IPS DF 19.7 (cell line): Measurements from ENCODE around the gene PTCRA.
"Not testable (repeated sequence)": the region's sequence is repeated elsewhere in the genome, so short reads cannot be mapped to it uniquely, and the experiment has no call there.

ENCODE experiments used
- DNase-seq: peaks from one replicate; pipeline ENCODE4 v3.0.0-alpha.2; 2013; ENCODE audit warnings: low read depth, low spot score

PTCRA gene

GRCh38 chr6:42915732-42916131, at the start of gene PTCRA:
Gene PTCRA, plus strand, starts transcription at chr6:42916053. Its CDS starts 17 bp downstream, at chr6:42916070.
- DNase-seq: no peak

GRCh38 chr6:42870145-42870936, 45.5 kb upstream of the PTCRA start:
- DNase-seq: no peak

GRCh38 chr6:42871711-42872110, 44.1 kb upstream of the PTCRA start:
- DNase-seq: no peak

GRCh38 chr6:42873313-42873712, 42.5 kb upstream of the PTCRA start:
- no peak for DNase-seq

- DNase-seq: no peak
Measured at GRCh38 chr6:42877695-42878094, 38.2 kb upstream of the PTCRA start.

- no peak for DNase-seq
Measured at GRCh38 chr6:42879372-42880239, 36.2 kb upstream of the PTCRA start, which contains the start of gene RPL7L1. Gene RPL7L1, plus strand, starts transcription at chr6:42879616. Its CDS starts 295 bp downstream, at chr6:42879911.

- DNase-seq: not testable (repeated sequence)
Measured at GRCh38 chr6:42880240-42880817, 35.5 kb upstream of the PTCRA start.

- DNase-seq: not testable (repeated sequence)
Measured at GRCh38 chr6:42880871-42881270, 35.0 kb upstream of the PTCRA start.

- DNase-seq: no peak
Measured at GRCh38 chr6:42885702-42886101, 30.2 kb upstream of the PTCRA start.

- not testable (repeated sequence) for DNase-seq
Measured at GRCh38 chr6:42888201-42888600, 27.7 kb upstream of the PTCRA start.

GRCh38 chr6:42889815-42890214, 26.0 kb upstream of the PTCRA start:
- DNase-seq: no peak

GRCh38 chr6:42890311-42891198, 25.3 kb upstream of the PTCRA start:
- peak; percentile 93 for DNase-seq

GRCh38 chr6:42891199-42891722, 24.6 kb upstream of the PTCRA start:
- no peak for DNase-seq

- not testable (repeated sequence) for DNase-seq
Measured at GRCh38 chr6:42894041-42894828, 21.6 kb upstream of the PTCRA start.

GRCh38 chr6:42896178-42896719, 19.6 kb upstream of the PTCRA start:
- DNase-seq: no peak

GRCh38 chr6:42898891-42899361, 16.9 kb upstream of the PTCRA start:
- DNase-seq: no peak

GRCh38 chr6:42899871-42900270, 16.0 kb upstream of the PTCRA start:
- DNase-seq: no peak

GRCh38 chr6:42901538-42901957, 14.3 kb upstream of the PTCRA start:
- DNase-seq: no peak

- not testable (repeated sequence) for DNase-seq
Measured at GRCh38 chr6:42902429-42903263, 13.2 kb upstream of the PTCRA start.
